ENCODE results near the gene NR2F1-AS1.

The NR2F1-AS1 gene

DNA sequence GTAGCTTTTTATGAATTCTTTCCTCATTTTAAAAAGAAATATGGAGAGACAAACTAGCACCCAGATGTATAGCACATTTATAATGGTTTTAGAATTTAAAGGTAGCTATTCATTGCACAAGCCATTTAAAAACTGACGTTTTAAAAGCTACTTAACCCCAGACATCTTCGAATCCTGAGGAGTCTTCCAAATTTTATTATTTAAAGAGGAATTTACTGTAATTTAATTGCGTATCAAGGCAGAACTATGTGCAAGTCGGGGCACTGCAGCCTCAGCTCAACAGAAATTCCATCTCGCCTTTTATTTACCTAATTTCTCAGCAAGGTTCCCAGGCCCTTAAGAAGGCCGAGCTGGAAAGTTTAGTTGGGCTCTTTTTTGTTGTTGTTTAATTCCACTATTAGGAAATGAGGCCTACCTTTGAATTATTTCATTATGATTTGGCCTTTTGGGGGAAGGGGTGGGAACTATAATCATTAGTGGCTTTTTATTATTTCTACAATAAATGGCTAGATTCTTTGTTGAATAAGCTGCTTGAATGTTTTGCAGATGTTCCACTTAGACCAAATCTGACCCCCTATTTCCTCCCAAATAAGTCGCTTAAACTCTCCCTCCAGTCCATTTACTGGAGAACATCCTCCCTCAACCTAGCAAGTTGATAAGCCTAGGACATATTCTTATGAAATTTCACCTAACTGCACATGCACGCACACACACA is 22.2 kb upstream of the NR2F1-AS1 start:
- no peak for DNase-seq (ENCODE audit: low spot score)

DNA sequence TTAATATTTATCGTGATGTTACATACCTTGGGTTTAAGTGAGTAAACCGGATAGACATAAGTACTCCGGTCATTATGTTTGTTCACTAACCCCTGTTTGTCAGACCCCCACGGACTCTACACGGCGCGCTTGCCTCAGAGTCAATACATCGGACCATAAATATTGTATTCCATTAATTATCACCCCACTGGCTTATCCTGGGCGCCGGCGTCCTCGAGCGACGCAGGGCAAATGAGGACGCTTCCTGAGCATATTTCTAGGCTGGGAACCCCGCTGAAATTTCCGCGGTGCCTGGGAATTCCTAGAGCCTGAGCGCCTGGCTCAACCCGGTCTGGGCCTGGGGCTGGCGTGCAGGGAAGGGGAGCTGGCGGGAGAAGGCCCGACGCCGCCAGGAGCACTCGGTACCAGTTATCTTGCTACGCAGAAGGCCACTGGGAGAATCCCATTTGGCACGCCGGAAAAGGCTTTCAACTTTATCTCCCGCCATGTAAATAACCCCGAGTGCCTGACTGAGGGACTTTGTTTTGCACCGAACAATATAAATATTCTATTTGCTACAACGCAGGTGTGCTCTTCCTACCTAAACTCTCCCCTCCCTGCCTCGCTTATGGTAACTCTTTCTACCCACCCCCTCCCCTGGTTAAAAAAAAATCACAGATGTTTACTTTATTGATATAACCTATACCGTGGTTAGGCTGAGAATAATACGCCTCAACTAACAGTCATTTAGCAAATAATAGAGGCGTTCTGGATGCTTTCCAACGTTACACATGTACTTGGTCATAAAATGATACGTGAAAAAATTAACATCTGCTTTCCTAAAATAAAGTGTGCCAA is 21.4 kb upstream of the NR2F1-AS1 start:
- no peak for DNase-seq (ENCODE audit: low spot score)

DNA sequence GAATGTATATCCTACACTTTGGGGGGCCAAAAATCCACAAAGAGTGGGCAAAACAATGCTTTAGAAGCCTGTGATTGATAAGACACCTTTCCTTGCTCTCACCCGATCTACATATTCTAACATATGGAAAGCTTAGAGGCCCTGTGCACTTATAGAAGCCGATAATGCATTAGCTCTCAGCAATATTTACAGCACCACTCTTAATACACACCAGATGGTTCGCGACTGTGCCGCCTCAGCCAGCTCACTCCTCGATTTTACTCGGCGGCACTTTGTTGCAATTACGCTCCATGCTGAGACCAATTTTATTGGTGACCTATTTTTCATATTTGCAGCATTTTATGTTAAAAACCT is 20.8 kb upstream of the NR2F1-AS1 start:
- DNase-seq (ENCODE audit: low spot score) = no peak

DNA sequence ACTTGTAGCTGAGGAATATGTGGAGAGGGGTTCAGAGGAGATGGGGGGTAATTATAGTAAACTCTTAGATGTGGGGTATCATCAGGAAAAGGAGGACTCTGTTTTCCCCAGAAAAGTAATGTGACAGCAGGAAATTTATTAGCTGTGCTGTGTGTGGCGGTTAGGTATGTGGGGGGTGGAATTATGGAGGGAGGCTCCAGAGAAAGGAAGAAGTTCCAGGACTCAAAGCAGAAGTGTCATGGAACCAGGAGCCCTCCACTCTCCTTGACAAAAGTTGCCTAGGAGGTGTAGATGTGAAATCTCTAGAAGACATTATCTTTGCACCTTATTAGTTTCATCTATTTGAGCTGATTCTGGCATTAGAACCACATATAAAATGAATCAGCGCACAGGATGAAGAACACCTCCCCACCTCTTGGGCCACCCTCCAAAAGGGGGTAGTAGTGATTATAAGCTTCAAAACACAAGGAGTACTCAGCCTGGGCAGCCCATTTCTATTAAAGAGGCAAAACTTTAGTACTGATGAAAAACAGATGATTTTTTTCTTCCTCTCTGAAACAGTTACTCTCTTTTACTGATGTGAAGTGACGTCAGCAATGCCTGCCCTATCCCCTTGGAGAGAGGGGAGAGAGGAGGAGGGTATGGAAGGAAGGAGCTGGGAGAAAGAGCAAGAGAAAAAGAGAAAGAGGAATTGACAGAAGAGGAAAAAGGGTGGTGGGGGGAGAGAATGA is 20.2 kb upstream of the NR2F1-AS1 start:
- DNase-seq (ENCODE audit: low spot score) = no peak

GRCh38 chr5:93600409-93601070 is 19.5 kb upstream of the NR2F1-AS1 start:
- no peak for DNase-seq (ENCODE audit: low spot score)

GRCh38 chr5:93599399-93600120 is 18.5 kb upstream of the NR2F1-AS1 start:
- DNase-seq (ENCODE audit: low spot score) = no peak

GRCh38 chr5:93599001-93599379 is 18.0 kb upstream of the NR2F1-AS1 start:
- DNase-seq (ENCODE audit: low spot score) = no peak

DNA sequence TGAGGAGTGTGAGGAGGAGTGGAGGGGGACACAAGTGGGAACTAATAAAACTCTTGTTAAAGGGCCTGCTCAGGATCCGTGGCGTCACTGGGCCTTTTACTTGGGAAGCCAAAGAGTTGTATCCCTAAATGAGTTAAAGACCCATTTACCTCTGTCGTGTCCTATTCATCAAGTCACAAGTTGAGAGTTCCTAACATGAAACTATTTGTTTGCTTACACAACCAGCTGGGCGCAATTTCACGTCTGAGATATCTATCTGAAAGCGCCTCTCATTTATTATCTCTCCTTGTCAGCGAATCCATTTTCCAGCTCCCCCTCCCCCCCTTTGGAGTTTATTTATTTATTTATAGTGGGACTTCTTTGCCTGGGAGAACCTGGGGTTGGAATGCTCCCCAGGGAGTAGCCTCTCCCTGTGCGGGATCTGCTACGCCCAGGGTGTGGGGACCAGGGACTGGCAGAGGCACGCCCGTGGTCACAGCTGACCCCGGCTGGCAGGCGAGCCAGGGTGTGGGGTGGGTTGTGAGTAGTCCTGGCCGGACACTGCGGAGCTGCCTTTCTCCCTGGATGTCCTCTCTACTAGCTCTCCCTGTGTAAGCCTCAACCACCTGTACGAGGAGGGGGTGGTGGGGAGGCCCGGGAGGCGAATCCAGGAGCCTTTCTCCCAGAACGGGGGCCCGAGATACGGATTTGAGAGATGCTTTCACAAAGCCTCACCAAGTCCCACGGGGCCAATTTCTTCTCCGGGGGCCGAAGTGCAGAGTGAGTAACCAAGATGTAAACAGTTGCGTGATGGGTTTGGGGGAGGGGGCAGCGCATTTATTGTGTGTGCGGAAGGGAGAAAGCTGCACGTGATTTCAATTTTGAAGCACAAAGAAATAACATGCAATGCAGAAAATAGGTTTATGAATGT is 17.3 kb upstream of the NR2F1-AS1 start:
- no peak for DNase-seq (ENCODE audit: low spot score)

- no peak for DNase-seq (ENCODE audit: low spot score)
Measured at GRCh38 chr5:93596676-93597490, 15.9 kb upstream of the NR2F1-AS1 start.

GRCh38 chr5:93596310-93596675 is 15.3 kb upstream of the NR2F1-AS1 start:
- DNase-seq (ENCODE audit: low spot score) = no peak

DNA sequence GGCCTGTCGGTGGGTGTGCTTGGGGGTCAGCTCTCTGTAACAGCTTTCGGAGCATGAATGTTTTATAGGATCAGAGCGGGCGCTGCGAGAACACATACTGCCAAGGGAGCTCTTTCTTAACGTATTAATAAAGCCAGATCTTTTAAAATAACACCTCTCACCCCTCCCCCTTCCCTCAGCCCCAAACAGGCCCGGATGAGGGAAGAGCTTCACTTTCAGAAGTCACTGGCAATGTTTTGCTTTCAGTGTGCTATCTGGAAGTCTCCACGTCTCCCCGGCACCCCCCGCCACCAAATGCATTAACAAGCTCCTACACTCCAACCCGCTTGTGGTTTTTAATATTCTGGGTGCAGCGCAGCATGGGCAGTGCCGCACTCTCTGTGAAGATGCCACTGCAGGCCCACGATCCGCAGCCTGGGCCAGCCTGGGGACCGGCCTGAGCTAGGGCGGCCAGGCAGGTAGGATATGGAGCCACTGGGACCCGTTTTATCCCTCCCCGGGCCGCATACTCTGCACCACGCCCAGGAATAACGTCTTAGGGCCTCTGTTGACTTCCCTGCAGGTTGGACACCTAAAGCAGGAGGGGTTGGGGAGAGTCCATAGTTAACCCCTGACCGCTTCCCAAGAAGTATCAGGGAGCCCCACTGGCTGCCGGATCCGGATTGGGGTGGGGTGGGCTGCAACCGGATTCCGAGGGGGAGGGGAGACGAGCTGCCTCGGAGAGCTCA is 14.6 kb upstream of the NR2F1-AS1 start:
- DNase-seq (ENCODE audit: low spot score) = no peak

DNA sequence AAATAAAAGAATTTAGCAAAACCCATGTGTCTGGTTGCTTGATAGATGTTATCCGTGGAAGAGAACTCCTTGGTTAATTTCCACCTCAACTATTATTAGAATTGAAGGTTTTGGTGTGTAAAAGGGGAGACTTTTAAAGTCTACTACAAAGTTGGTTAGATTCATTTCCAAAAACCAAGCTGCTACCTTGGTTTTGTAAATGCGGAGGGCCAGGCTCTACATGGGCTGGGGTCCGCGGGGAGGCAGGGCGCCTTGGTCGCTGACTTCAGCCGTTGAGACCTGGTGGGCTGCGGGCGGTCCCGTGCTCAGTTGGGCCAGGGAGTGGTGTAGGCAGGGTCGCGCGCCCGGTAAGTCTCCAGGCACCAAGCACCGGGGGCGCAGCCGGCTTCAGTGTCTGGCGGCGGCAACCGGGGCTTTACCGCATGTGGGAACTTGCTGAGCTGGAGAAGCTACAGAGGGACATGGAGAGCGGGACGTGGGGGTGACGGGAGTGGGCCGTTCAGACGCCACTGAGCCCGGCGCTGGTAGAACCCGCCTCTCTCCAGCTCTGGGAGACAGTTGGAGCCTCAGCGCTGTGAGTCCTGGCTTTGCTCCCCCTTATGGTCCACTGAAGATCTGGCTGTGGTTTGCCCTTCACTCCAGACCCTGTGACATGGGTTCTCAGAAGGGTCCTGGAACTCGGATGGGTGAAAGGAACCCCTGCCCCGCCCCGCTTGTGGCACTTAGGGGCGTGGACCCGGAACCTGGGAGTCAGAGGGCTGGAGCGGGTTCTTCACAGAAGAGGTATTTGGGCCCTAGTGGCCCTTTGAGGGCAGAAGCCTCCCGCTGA is 13.8 kb upstream of the NR2F1-AS1 start:
- no peak for DNase-seq (ENCODE audit: low spot score)

GRCh38 chr5:93593476-93594131 is 12.6 kb upstream of the NR2F1-AS1 start:
- no peak for DNase-seq (ENCODE audit: low spot score)

DNA sequence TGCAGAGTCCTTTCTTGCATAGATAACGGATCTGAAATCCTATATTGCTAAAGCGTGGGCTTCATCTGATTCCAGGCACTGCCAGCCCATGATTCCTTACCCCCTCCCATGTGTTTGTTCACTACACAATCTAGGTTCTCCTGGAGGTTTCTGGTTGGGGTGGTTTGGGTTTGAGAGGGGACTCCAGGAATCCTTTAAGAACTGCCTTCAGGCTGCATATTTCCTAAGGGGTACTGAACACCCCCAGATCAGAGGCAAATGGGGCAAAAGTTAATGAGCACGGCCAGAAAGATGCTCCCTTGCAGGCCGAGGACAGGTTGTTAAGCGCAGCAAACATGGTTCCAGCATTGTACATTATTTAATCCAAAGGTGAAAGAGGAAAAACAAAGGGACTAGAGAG is 11.9 kb upstream of the NR2F1-AS1 start:
- DNase-seq (ENCODE audit: low spot score) = no peak

DNA sequence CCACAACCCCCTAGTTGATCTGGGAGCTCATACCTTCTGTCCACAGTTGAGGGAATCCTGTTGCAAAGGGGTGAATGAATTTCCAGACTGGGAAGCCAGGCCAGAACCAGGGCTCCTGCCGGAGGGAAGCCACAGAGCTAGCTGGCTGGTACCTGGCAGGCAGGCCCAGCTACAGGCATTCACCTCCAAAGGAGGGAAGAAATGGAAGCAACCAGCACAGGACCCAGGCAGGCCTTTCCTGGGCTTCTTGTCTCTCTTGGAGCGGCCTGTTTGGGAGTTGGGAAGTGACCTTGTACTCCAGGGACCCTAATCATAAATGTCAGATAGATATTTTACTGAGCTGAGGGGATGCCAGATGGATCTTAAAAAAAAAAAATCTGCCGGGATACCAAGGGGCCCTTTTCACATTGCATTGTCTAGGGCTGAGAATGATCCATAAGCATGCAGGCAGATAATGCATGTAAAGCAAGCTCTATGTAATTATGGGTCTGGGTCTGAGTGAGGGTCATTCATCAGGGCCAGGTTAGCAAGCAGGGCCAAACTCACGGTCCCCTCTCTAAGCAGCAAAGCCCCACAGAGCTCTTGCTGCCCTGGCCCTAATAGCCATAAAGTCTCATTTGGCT is 10.4 kb upstream of the NR2F1-AS1 start:
- no peak for DNase-seq (ENCODE audit: low spot score)

DNA sequence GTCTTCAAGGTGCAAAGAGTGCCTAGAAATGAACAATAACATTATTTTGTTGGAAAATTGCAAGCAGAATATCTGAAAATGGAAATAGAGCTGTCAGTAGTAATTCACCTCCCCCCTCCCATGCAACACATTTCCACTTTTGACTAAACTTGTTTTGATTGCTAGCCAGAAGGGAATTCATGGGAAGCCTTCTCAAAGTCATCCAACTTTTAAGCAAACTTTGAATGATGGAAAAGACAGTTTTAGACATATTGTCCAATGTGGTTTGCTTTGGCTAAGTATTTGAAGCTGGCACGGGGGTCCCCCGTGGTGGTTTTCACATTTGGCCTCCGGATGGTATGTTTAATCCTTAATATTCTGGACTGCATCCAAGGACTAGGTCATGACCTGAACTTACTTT is 9.5 kb upstream of the NR2F1-AS1 start:
- no peak for DNase-seq (ENCODE audit: low spot score)

GRCh38 chr5:93589829-93590215 is 8.8 kb upstream of the NR2F1-AS1 start:
- DNase-seq (ENCODE audit: low spot score) = no peak

Data from GM03348 (cell line).